Measurements from ENCODE around the gene ZC3H7B.

ZC3H7B gene

DNA sequence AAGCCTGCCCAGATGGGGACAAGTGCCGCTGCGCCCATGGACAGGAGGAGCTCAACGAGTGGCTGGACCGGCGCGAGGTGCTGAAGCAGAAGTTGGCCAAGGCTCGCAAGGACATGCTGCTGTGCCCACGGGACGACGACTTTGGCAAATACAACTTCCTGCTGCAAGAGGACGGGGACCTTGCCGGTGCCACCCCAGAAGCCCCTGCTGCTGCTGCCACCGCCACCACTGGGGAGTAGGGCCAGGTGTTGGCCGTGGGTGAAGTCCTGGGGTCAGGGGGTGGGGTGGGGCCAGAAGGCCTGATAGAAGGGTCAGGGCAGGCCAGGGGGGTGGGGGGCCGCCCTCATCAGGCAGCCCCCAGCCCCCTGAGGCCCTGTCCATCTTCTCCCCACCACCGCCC, 55.9 kb downstream of the ZC3H7B start:
- Histone ChIP-seq H3K27me3 (ENCODE audit: insufficient read depth, low read length) (no peaks in the 10 kb centered on the region), H3K4me2 (ENCODE audit: low read length) (no peak overlapping the region), H3K9ac (ENCODE audit: low read length) (no peak overlapping the region), H3K4me1 (ENCODE audit: insufficient read depth, low read length, severe bottlenecking) (no peaks in the 10 kb centered on the region), H3F3A (ENCODE audit: insufficient read depth, low read length) (no peaks in the 10 kb centered on the region), H3K79me2 (ENCODE audit: insufficient read depth, low read length) (no peaks in the 10 kb centered on the region), H3K9me2 (ENCODE audit: low read depth, low read length) (no peaks in the 10 kb centered on the region), H3K27ac (ENCODE audit: low read depth, low read length, poor library complexity, severe bottlenecking) (no peak overlapping the region), H3K9me3 (ENCODE audit: low read length) (no peaks in the 10 kb centered on the region), H3K36me3 (ENCODE audit: insufficient read depth, low read length) (peaks cover 32% of the 10 kb centered on the region), H3K4me3 (ENCODE audit: low read depth, low read length, poor library complexity, severe bottlenecking) (no peak overlapping the region), H2AFZ (ENCODE audit: low read length) (no peak overlapping the region), H4K20me1 (ENCODE audit: insufficient read depth, low read length) (no peaks in the 10 kb centered on the region)
- TF ChIP-seq EZH2 (IDR thresholded peaks at IDR 0.05; ENCODE audit: borderline replicate concordance, low read length) (no peak), CTCF (IDR thresholded peaks at IDR 0.05; ENCODE audit: low read length) (no peak)

DNA sequence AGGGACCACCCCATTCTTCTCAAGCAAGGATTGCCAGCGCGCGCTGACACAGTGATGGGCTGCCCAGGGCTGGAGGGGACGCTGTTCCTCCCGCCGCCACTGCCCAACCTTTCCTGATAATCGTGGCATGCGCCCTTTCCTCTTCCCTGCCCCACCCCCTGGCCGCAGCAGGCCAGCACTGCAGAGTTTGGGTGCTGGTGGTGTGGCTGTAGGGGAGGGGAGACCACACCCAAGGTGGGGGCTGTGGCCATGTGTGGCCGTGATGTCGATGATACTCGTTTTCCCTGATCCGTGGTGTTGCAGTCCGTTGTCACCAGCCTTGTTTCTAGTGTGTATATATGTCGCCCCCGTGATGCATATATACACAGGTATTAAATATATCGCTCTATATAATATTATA, 57.6 kb downstream of the ZC3H7B start:
- no peak overlapping the region for H2AFZ ChIP-seq (ENCODE audit: low read length)
- no peaks in the 10 kb centered on the region for H3K27me3 ChIP-seq (ENCODE audit: insufficient read depth, low read length)
- H3K4me1 ChIP-seq (ENCODE audit: insufficient read depth, low read length, severe bottlenecking), result no peaks in the 10 kb centered on the region
- H3F3A ChIP-seq (ENCODE audit: insufficient read depth, low read length), result no peaks in the 10 kb centered on the region
- TF ChIP-seq CTCF (IDR thresholded peaks at IDR 0.05; ENCODE audit: low read length) (no peak), EZH2 (IDR thresholded peaks at IDR 0.05; ENCODE audit: borderline replicate concordance, low read length) (no peak)
- no peaks in the 10 kb centered on the region for H4K20me1 ChIP-seq (ENCODE audit: insufficient read depth, low read length)
- H3K9me3 ChIP-seq (ENCODE audit: low read length), result no peaks in the 10 kb centered on the region
- H3K79me2 ChIP-seq (ENCODE audit: insufficient read depth, low read length), result no peaks in the 10 kb centered on the region
- no peak overlapping the region for H3K4me2 ChIP-seq (ENCODE audit: low read length)
- no peak overlapping the region for H3K9ac ChIP-seq (ENCODE audit: low read length)
- H3K4me3 ChIP-seq (ENCODE audit: low read depth, low read length, poor library complexity, severe bottlenecking), result no peak overlapping the region
- peaks cover 28% of the 10 kb centered on the region for H3K36me3 ChIP-seq (ENCODE audit: insufficient read depth, low read length)
- no peaks in the 10 kb centered on the region for H3K9me2 ChIP-seq (ENCODE audit: low read depth, low read length)
- H3K27ac ChIP-seq (ENCODE audit: low read depth, low read length, poor library complexity, severe bottlenecking), result no peak overlapping the region

DNA sequence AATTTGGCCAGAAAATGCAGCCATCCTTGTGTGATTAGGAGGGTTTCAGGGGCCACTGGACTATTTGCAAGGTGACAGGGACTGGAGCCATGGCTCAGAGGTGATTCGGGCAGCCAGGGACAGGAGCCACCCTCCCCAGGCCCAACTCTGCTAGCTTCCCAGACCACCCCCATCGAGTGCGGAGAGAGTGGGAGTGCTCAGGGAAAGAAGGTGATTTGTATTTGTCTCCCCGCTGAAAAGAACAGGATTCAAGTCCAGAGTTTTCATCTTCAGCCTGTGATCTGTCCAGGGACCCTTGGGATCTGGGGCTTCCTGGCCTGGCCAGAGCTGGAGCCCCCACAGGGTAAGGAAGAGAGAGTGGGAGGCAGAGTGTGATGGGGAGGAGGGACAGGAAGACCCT, 58.1 kb downstream of the ZC3H7B start:
- Histone ChIP-seq H3K9me2 (ENCODE audit: low read depth, low read length) (no peaks in the 10 kb centered on the region), H3K4me3 (ENCODE audit: low read depth, low read length, poor library complexity, severe bottlenecking) (no peak overlapping the region), H3K4me1 (ENCODE audit: insufficient read depth, low read length, severe bottlenecking) (no peaks in the 10 kb centered on the region), H4K20me1 (ENCODE audit: insufficient read depth, low read length) (no peaks in the 10 kb centered on the region), H3K27ac (ENCODE audit: low read depth, low read length, poor library complexity, severe bottlenecking) (no peak overlapping the region), H3K9ac (ENCODE audit: low read length) (no peak overlapping the region), H2AFZ (ENCODE audit: low read length) (no peak overlapping the region), H3K9me3 (ENCODE audit: low read length) (no peaks in the 10 kb centered on the region), H3K4me2 (ENCODE audit: low read length) (no peak overlapping the region), H3F3A (ENCODE audit: insufficient read depth, low read length) (no peaks in the 10 kb centered on the region), H3K79me2 (ENCODE audit: insufficient read depth, low read length) (no peaks in the 10 kb centered on the region), H3K36me3 (ENCODE audit: insufficient read depth, low read length) (peaks cover 28% of the 10 kb centered on the region), H3K27me3 (ENCODE audit: insufficient read depth, low read length) (no peaks in the 10 kb centered on the region)
- TF ChIP-seq CTCF (IDR thresholded peaks at IDR 0.05; ENCODE audit: low read length) (no peak), EZH2 (IDR thresholded peaks at IDR 0.05; ENCODE audit: borderline replicate concordance, low read length) (no peak)

All from OCI-LY1 (cell line).